GM12865 (cell line): ENCODE data around the gene SUSD1.
"Not testable (repeated sequence)": the region's sequence is repeated elsewhere in the genome, so short reads cannot be mapped to it uniquely, and the experiment has no call there.

ENCODE experiments used
- DNase-seq: peaks from one replicate; pipeline ENCODE4 v3.0.0; 2010; ENCODE audit warnings: low read depth
- H3K4me3 ChIP-seq: 2 replicates; pipeline ENCODE4 v1.5.1; 2011; ENCODE audit warnings: mild to moderate bottlenecking, low read depth, low read length, control low read depth
- CTCF ChIP-seq: IDR thresholded peaks from 2 replicates; pipeline ENCODE4 v1.5.1; 2011; ENCODE audit warnings: low read length, control low read depth, low read depth, inconsistent platforms; ENCODE audit not compliant: insufficient read depth; ENCODE audit errors: missing control alignments

SUSD1 gene

GRCh38 chr9:112149211-112149610 lies 25.9 kb downstream of the SUSD1 start:
- H3K4me3 ChIP-seq: no peak overlapping the region
- DNase-seq: no peak
- TF ChIP-seq CTCF: no peak

DNA sequence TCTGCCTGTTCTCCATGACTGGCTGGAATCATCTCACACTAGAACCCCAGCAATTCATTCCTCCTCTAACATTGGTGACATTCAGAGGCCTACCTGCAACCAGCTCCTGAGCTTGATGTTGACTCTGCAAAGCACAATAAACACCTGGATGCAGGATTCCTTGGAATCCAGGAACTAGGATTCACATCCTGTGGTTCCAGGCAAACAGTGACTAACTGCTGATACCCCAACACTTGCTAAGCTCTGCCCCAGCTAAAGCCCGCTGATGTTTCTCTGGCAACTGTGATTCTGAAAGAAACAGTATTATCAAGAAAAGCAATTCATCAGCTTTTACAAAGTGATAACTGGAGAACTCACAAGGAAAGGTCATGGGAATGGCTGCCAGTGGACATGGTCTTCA lies 29.2 kb downstream of the SUSD1 start:
- H3K4me3 ChIP-seq: no peak overlapping the region
- no peak for DNase-seq
- no peak for TF ChIP-seq CTCF

- no peak for DNase-seq
- no peak for TF ChIP-seq CTCF
- H3K4me3 ChIP-seq: no peak overlapping the region
Measured at GRCh38 chr9:112144807-112145206, 30.3 kb downstream of the SUSD1 start.

GRCh38 chr9:112142420-112142819 lies 32.7 kb downstream of the SUSD1 start:
- DNase-seq: no peak
- H3K4me3 ChIP-seq: no peak overlapping the region
- TF ChIP-seq CTCF: no peak

- H3K4me3 ChIP-seq: no peak overlapping the region
- no peak for TF ChIP-seq CTCF
- no peak for DNase-seq
Measured at GRCh38 chr9:112140936-112141335, 34.2 kb downstream of the SUSD1 start.

DNA sequence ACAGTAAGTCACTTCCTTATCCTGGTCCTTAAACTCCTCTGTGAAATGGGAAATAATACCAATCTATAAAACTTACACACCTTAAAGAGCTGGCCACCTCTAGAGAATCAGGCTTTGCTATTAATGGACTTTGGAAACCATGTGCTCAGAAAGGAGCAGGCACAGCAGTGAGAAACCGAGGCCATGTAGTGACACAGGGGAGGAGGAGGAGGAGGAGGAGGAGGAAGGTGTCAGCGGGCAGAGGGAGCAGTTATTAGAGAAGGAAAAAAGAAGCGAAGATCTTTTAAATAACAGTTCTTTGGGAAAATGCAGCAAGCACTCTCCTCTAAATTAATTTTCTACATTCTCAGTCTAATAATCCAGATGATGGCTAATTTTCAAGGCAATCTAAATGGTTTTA lies 38.0 kb downstream of the SUSD1 start:
- no peak for DNase-seq
- TF ChIP-seq CTCF: no peak
- no peak overlapping the region for H3K4me3 ChIP-seq

DNA sequence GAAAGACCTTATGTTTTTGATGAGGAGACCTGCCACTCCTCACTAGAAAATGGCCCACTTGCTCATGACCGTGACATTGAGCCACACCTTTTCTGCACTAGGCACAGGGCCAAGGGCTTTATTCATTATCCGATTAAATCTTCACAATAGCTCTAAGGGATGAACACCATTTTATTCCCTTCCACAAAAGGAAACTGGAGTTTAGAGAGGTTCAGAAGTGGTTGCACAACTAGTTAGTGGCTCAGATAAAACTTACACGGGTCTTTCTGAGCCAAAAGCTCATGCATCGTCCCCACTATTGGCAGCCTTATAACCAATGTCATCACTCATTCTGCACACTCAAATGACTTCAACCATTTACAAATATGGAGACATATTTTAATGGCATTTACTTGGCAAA lies 39.4 kb downstream of the SUSD1 start:
- no peak for TF ChIP-seq CTCF
- no peak for DNase-seq
- H3K4me3 ChIP-seq: no peak overlapping the region

DNA sequence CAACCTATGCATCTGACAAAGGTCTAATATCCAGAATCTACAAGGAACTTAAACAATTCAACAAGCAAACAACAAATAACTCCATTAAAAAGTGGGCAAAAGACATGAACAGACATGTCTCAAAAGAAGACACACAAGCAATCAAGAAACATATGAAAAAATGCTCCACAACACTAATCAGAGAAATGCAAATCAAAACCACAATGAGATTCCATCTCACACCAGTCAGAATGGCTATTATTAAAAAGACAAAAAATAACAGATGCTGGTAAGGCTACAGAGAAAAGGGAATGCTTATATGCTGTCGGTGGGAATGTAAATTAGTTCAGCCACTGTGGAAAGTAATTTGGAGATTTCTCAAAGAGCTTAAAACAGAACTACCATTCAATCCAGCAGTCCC lies 41.3 kb downstream of the SUSD1 start:
- H3K4me3 ChIP-seq, DNase-seq: not testable (repeated sequence)
